ENCODE results near the gene CAMK4. TPM values are rescaled to one million over a fixed set of nuclear protein-coding genes. Genes with fewer than 3 reads are reported as not detected.
A peak's percentile ranks its signal among the peaks of the same experiment; 100 is the strongest.

Gene CAMK4
- polyA plus RNA-seq, 1 donor: 10.9 TPM

DNA sequence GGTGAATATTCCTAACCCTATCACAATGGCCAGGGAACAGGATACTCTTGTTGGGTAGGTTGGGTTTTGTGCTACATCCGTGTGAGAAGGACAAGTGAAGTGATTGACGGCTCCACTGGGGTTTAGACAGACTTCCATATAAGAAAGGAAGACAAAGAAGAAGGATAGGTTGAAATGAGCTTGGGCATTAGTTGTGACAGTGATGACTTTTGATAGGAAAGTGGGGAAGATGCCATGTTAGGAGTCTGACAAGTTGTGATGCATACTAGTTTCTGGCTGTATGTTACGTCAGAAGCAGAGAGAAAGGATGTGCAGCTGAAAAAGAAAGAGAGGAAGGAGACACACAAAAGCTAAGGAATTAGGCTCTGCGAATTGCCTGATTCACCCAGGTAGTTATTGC is 150.2 kb downstream of the CAMK4 start:
- Histone ChIP-seq H3K9me3 (ENCODE audit: control insufficient read depth, low read depth, low read length) (no peaks in the 10 kb centered on the region), H3K27me3 (ENCODE audit: control insufficient read depth, insufficient read depth, low read length) (no peaks in the 10 kb centered on the region), H3K4me1 (ENCODE audit: control insufficient read depth, insufficient read depth, low read length) (no peaks in the 10 kb centered on the region), H3K27ac (ENCODE audit: low read length) (no peak overlapping the region), H3K4me3 (ENCODE audit: low read length) (no peak overlapping the region), H3K36me3 (ENCODE audit: control insufficient read depth, insufficient read depth, low read length) (no peaks in the 10 kb centered on the region)
- 86% methylated on average over 2 of the region's 4 CpGs for WGBS (ENCODE audit: insufficient coverage, low lambda C conversion rate)
- DNase-seq: no peak

GRCh38 chr5:111375645-111376044 is 151.5 kb downstream of the CAMK4 start:
- Histone ChIP-seq H3K36me3 (ENCODE audit: control insufficient read depth, insufficient read depth, low read length) (no peaks in the 10 kb centered on the region), H3K27me3 (ENCODE audit: control insufficient read depth, insufficient read depth, low read length) (no peaks in the 10 kb centered on the region), H3K4me1 (ENCODE audit: control insufficient read depth, insufficient read depth, low read length) (no peaks in the 10 kb centered on the region), H3K4me3 (ENCODE audit: low read length) (no peak overlapping the region), H3K9me3 (ENCODE audit: control insufficient read depth, low read depth, low read length) (no peaks in the 10 kb centered on the region), H3K27ac (ENCODE audit: low read length) (no peak overlapping the region)
- DNase-seq: no peak
- no CpG with 5 or more reads among the region's 2 CpGs for whole genome bisulfite sequencing (ENCODE audit: insufficient coverage, low lambda C conversion rate)

DNA sequence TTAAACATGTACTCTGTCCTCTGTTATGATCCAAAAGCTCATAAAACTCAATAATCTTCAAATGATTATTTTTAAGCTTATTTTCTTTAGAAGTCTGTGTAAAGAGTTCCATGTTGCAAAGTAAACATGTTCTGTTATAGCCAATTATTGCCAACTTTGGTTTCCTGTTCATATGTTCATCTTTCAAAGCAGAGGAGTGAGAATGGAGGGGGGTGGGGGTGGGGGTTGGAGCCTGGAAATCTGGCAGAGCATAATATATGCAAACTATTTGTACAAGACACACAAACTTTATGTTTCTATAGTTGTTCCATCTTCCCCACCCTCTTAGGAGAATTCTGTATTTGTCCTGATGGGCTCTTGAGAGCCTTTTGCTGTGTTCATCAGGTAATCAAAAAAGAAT is 153.1 kb downstream of the CAMK4 start:
- Histone ChIP-seq H3K9me3 (ENCODE audit: control insufficient read depth, low read depth, low read length) (no peaks in the 10 kb centered on the region), H3K36me3 (ENCODE audit: control insufficient read depth, insufficient read depth, low read length) (no peaks in the 10 kb centered on the region), H3K27me3 (ENCODE audit: control insufficient read depth, insufficient read depth, low read length) (no peaks in the 10 kb centered on the region), H3K4me3 (ENCODE audit: low read length) (no peak overlapping the region), H3K27ac (ENCODE audit: low read length) (no peak overlapping the region), H3K4me1 (ENCODE audit: control insufficient read depth, insufficient read depth, low read length) (no peaks in the 10 kb centered on the region)
- DNase-seq: no peak

GRCh38 chr5:111379391-111379816 is 155.2 kb downstream of the CAMK4 start:
- no peak overlapping the region for H3K27ac ChIP-seq (ENCODE audit: low read length)
- DNase-seq: no peak

DNA sequence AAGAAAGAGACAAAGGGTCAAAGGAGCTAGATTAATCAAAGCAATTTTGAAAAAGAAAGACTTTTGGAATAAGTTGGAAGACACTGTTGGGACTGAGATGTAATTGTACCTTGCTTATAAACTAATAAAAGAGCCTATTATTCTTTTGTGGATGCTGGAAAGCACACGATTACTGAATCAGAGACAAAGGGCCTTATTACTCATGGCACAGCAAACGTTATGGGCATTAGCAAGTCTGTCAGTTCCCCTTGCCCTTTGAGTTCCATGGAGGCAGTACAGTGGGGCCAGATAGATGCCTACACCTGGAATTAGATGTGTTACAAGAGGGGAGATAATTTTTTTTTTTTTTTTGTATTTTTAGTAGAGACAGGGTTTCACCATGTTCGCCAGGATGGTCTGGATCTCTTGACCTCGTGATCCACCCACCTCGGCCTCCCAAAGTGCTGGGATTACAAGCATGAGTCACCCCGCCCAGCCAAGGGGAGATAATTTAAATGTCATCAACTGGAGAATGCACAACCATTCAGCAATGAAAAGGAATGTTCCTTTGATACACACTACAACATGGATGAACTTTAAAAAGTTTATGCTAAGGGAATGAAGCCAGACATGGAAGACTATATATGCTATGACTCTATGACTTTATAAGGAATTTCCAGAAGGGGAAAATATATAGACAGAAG is 159.2 kb downstream of the CAMK4 start:
- DNase-seq: no peak
- no peaks in the 10 kb centered on the region for H3K4me1 ChIP-seq (ENCODE audit: control insufficient read depth, insufficient read depth, low read length)
- WGBS (ENCODE audit: insufficient coverage, low lambda C conversion rate): 90% methylated on average over 2 of the region's 6 CpGs
- H3K9me3 ChIP-seq (ENCODE audit: control insufficient read depth, low read depth, low read length): no peaks in the 10 kb centered on the region
- no peaks in the 10 kb centered on the region for H3K27me3 ChIP-seq (ENCODE audit: control insufficient read depth, insufficient read depth, low read length)
- no peak overlapping the region for H3K27ac ChIP-seq (ENCODE audit: low read length)
- H3K36me3 ChIP-seq (ENCODE audit: control insufficient read depth, insufficient read depth, low read length): no peaks in the 10 kb centered on the region
- H3K4me3 ChIP-seq (ENCODE audit: low read length): no peak overlapping the region

More at GRCh38 chr5:111379391-111379816, 155.2 kb downstream of the CAMK4 start:
- Histone ChIP-seq H3K9me3 (ENCODE audit: control insufficient read depth, low read depth, low read length) (no peaks in the 10 kb centered on the region), H3K4me1 (ENCODE audit: control insufficient read depth, insufficient read depth, low read length) (no peaks in the 10 kb centered on the region), H3K27me3 (ENCODE audit: control insufficient read depth, insufficient read depth, low read length) (no peaks in the 10 kb centered on the region), H3K36me3 (ENCODE audit: control insufficient read depth, insufficient read depth, low read length) (no peaks in the 10 kb centered on the region), H3K4me3 (ENCODE audit: low read length) (no peak overlapping the region)

DNA sequence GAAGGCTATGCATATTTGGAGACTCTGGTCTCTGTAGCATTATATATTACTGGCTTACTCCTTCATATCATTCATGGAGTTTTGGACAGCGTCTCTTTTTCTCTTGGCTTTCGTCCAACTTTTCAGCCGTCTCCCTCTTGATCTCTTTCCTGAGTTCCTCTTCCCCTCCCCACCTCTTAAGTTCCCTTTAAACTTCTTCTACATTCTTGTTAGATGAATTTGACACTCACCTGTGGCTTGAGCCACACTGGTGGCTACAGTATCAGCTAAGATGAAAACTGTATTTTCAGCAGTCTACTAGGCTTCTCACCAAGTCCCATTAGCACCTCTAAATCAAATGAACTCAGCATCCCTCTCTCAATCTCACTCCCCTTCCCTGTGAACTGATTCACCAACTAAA is 160.0 kb downstream of the CAMK4 start:
- no peaks in the 10 kb centered on the region for H3K27me3 ChIP-seq (ENCODE audit: control insufficient read depth, insufficient read depth, low read length)
- H3K9me3 ChIP-seq (ENCODE audit: control insufficient read depth, low read depth, low read length): no peaks in the 10 kb centered on the region
- no peaks in the 10 kb centered on the region for H3K4me1 ChIP-seq (ENCODE audit: control insufficient read depth, insufficient read depth, low read length)
- no peak for DNase-seq
- 80% methylated on average over 3 of the region's 3 CpGs for WGBS (ENCODE audit: insufficient coverage, low lambda C conversion rate)
- H3K36me3 ChIP-seq (ENCODE audit: control insufficient read depth, insufficient read depth, low read length): no peaks in the 10 kb centered on the region
- no peak overlapping the region for H3K4me3 ChIP-seq (ENCODE audit: low read length)
- no peak overlapping the region for H3K27ac ChIP-seq (ENCODE audit: low read length)

GRCh38 chr5:111385051-111385450 is 160.9 kb downstream of the CAMK4 start:
- no peak overlapping the region for H3K4me3 ChIP-seq (ENCODE audit: low read length)
- no peaks in the 10 kb centered on the region for H3K4me1 ChIP-seq (ENCODE audit: control insufficient read depth, insufficient read depth, low read length)
- no peaks in the 10 kb centered on the region for H3K27me3 ChIP-seq (ENCODE audit: control insufficient read depth, insufficient read depth, low read length)
- no peak overlapping the region for H3K27ac ChIP-seq (ENCODE audit: low read length)
- no peaks in the 10 kb centered on the region for H3K36me3 ChIP-seq (ENCODE audit: control insufficient read depth, insufficient read depth, low read length)
- DNase-seq: no peak
- no peaks in the 10 kb centered on the region for H3K9me3 ChIP-seq (ENCODE audit: control insufficient read depth, low read depth, low read length)

GRCh38 chr5:111385970-111386831 is 162.0 kb downstream of the CAMK4 start:
- no CpG with 5 or more reads among the region's 7 CpGs for WGBS (ENCODE audit: insufficient coverage, low lambda C conversion rate)
- peak; percentile 9 to 16 for DNase-seq

GRCh38 chr5:111386832-111387162 is 162.6 kb downstream of the CAMK4 start:
- H3K36me3 ChIP-seq (ENCODE audit: control insufficient read depth, insufficient read depth, low read length): no peaks in the 10 kb centered on the region
- H3K27me3 ChIP-seq (ENCODE audit: control insufficient read depth, insufficient read depth, low read length): no peaks in the 10 kb centered on the region
- no peaks in the 10 kb centered on the region for H3K4me1 ChIP-seq (ENCODE audit: control insufficient read depth, insufficient read depth, low read length)
- H3K4me3 ChIP-seq (ENCODE audit: low read length): no peak overlapping the region
- no peak for DNase-seq
- no peaks in the 10 kb centered on the region for H3K9me3 ChIP-seq (ENCODE audit: control insufficient read depth, low read depth, low read length)
- 100% methylated on average over 1 of the region's 1 CpG for WGBS (ENCODE audit: insufficient coverage, low lambda C conversion rate)
- no peak overlapping the region for H3K27ac ChIP-seq (ENCODE audit: low read length)

More at GRCh38 chr5:111385970-111386831, 162.0 kb downstream of the CAMK4 start:
- Histone ChIP-seq H3K9me3 (ENCODE audit: control insufficient read depth, low read depth, low read length) (no peaks in the 10 kb centered on the region), H3K27ac (ENCODE audit: low read length) (no peak overlapping the region), H3K4me3 (ENCODE audit: low read length) (no peak overlapping the region), H3K27me3 (ENCODE audit: control insufficient read depth, insufficient read depth, low read length) (no peaks in the 10 kb centered on the region), H3K4me1 (ENCODE audit: control insufficient read depth, insufficient read depth, low read length) (no peaks in the 10 kb centered on the region), H3K36me3 (ENCODE audit: control insufficient read depth, insufficient read depth, low read length) (no peaks in the 10 kb centered on the region)

DNA sequence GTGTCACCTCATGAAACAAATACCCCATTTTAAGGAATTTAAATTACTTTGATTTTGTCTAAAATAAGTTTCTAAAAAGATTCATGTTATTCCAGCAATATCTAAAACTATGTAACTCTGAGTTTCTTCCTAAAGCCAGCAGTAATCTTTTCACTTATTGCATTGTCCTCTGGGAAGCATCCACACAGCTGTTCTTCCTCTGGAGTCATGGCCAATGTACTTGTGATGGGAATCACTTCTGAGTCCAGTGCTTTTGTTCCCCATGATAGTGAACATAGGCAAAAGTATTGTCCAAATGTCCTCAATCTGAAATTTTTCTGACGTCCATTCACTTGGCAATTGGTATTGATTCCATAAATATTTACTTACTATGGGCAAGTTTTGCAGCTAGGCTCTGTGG is 163.2 kb downstream of the CAMK4 start:
- no peaks in the 10 kb centered on the region for H3K36me3 ChIP-seq (ENCODE audit: control insufficient read depth, insufficient read depth, low read length)
- no peak overlapping the region for H3K27ac ChIP-seq (ENCODE audit: low read length)
- no peaks in the 10 kb centered on the region for H3K9me3 ChIP-seq (ENCODE audit: control insufficient read depth, low read depth, low read length)
- H3K27me3 ChIP-seq (ENCODE audit: control insufficient read depth, insufficient read depth, low read length): no peaks in the 10 kb centered on the region
- H3K4me1 ChIP-seq (ENCODE audit: control insufficient read depth, insufficient read depth, low read length): no peaks in the 10 kb centered on the region
- no peak overlapping the region for H3K4me3 ChIP-seq (ENCODE audit: low read length)
- WGBS (ENCODE audit: insufficient coverage, low lambda C conversion rate): 0% methylated on average over 1 of the region's 1 CpG
- no peak for DNase-seq

Data from large intestine (tissue), 3 donors.